ENCODE results near the gene TPCN1.

TPCN1 gene

GRCh38 chr12:113276946-113277500, 55.8 kb downstream of the TPCN1 start:
- no peak overlapping the region for H3K9ac ChIP-seq (ENCODE audit: low read length)
- no peak for DNase-seq
- H2BK5ac ChIP-seq (ENCODE audit: low read depth, low read length, poor library complexity, severe bottlenecking), result no peak overlapping the region
- H3K23ac ChIP-seq (ENCODE audit: low read length in 2 of 2), result no peak overlapping the region
- peaks cover 3% of the 10 kb centered on the region for H3K4me1 ChIP-seq (ENCODE audit: control insufficient read depth, insufficient read depth, low read depth, low read length)
- H3K4me3 ChIP-seq (ENCODE audit: insufficient read depth in 1 of 2, low read depth in 1 of 2, low read length in 2 of 2), result no peak overlapping the region
- H3K14ac ChIP-seq (ENCODE audit: low read length in 2 of 2), result no peak overlapping the region
- H2BK12ac ChIP-seq (ENCODE audit: low read length in 2 of 2), result no peak overlapping the region
- H3K36me3 ChIP-seq (ENCODE audit: control insufficient read depth in 1 of 2, insufficient read depth in 2 of 2, low read depth in 1 of 2, low read length in 2 of 2), result peaks cover 39 to 77% of the 10 kb centered on the region in 2 experiments
- H2AFZ ChIP-seq (ENCODE audit: low read depth, low read length), result no peak overlapping the region
- H4K91ac ChIP-seq (ENCODE audit: low read length), result no peak overlapping the region
- H3K18ac ChIP-seq (ENCODE audit: low read depth in 1 of 2, low read length in 2 of 2), result peak overlapping the region in 1 of 2 experiments; percentile 63
- H3K27me3 ChIP-seq (ENCODE audit: control insufficient read depth in 1 of 2, insufficient read depth in 1 of 2, low read length in 2 of 2), result no peaks in the 10 kb centered on the region
- no peak overlapping the region for H2AK5ac ChIP-seq (ENCODE audit: low read length, severe bottlenecking)
- 96% methylated on average over 10 of the region's 10 CpGs for WGBS
- no peaks in the 10 kb centered on the region for H3K79me1 ChIP-seq (replicated peaks; ENCODE audit: low read length, poor library complexity, severe bottlenecking)
- no peak overlapping the region for H3K27ac ChIP-seq (ENCODE audit: low read length, poor library complexity, severe bottlenecking)
- H2BK15ac ChIP-seq (ENCODE audit: low read depth, poor library complexity, severe bottlenecking), result no peak overlapping the region
- no peak overlapping the region for H4K8ac ChIP-seq (ENCODE audit: low read length)
- H2BK120ac ChIP-seq (ENCODE audit: low read depth, low read length), result no peak overlapping the region
- no peak overlapping the region for H3K4me2 ChIP-seq (ENCODE audit: low read length, poor library complexity, severe bottlenecking)
- no peaks in the 10 kb centered on the region for H3K9me3 ChIP-seq (ENCODE audit: control insufficient read depth, low read length)
- H3K4ac ChIP-seq (ENCODE audit: low read depth in 1 of 2, low read length in 2 of 2), result no peak overlapping the region

GRCh38 chr12:113277511-113277910, 56.2 kb downstream of the TPCN1 start:
- Histone ChIP-seq H4K91ac (ENCODE audit: low read length) (no peak overlapping the region), H2AK5ac (ENCODE audit: low read length, severe bottlenecking) (no peak overlapping the region), H3K4me3 (ENCODE audit: insufficient read depth in 1 of 2, low read depth in 1 of 2, low read length in 2 of 2) (no peak overlapping the region), H3K36me3 (ENCODE audit: control insufficient read depth in 1 of 2, insufficient read depth in 2 of 2, low read depth in 1 of 2, low read length in 2 of 2) (peaks cover 39 to 77% of the 10 kb centered on the region in 2 experiments), H3K4me1 (ENCODE audit: control insufficient read depth, insufficient read depth, low read depth, low read length) (no peaks in the 10 kb centered on the region), H3K18ac (ENCODE audit: low read depth in 1 of 2, low read length in 2 of 2) (no peak overlapping the region), H3K79me1 (replicated peaks; ENCODE audit: low read length, poor library complexity, severe bottlenecking) (no peaks in the 10 kb centered on the region), H3K27me3 (ENCODE audit: control insufficient read depth in 1 of 2, insufficient read depth in 1 of 2, low read length in 2 of 2) (no peaks in the 10 kb centered on the region), H3K27ac (ENCODE audit: low read length, poor library complexity, severe bottlenecking) (no peak overlapping the region), H2AFZ (ENCODE audit: low read depth, low read length) (no peak overlapping the region), H3K23ac (ENCODE audit: low read length in 2 of 2) (no peak overlapping the region), H2BK15ac (ENCODE audit: low read depth, poor library complexity, severe bottlenecking) (no peak overlapping the region), H3K9me3 (ENCODE audit: control insufficient read depth, low read length) (no peaks in the 10 kb centered on the region), H3K9ac (ENCODE audit: low read length) (no peak overlapping the region), H2BK120ac (ENCODE audit: low read depth, low read length) (no peak overlapping the region), H4K8ac (ENCODE audit: low read length) (no peak overlapping the region), H3K4me2 (ENCODE audit: low read length, poor library complexity, severe bottlenecking) (no peak overlapping the region), H3K4ac (ENCODE audit: low read depth in 1 of 2, low read length in 2 of 2) (no peak overlapping the region), H2BK12ac (ENCODE audit: low read length in 2 of 2) (no peak overlapping the region), H3K14ac (ENCODE audit: low read length in 2 of 2) (no peak overlapping the region), H2BK5ac (ENCODE audit: low read depth, low read length, poor library complexity, severe bottlenecking) (no peak overlapping the region)
- 92% methylated on average over 5 of the region's 5 CpGs for WGBS
- DNase-seq, result no peak

- Histone ChIP-seq H3K18ac (ENCODE audit: low read depth in 1 of 2, low read length in 2 of 2) (no peak overlapping the region), H3K4me1 (ENCODE audit: control insufficient read depth, insufficient read depth, low read depth, low read length) (no peaks in the 10 kb centered on the region), H3K14ac (ENCODE audit: low read length in 2 of 2) (no peak overlapping the region), H3K4ac (ENCODE audit: low read depth in 1 of 2, low read length in 2 of 2) (no peak overlapping the region), H3K4me2 (ENCODE audit: low read length, poor library complexity, severe bottlenecking) (no peak overlapping the region), H4K8ac (ENCODE audit: low read length) (no peak overlapping the region), H3K36me3 (ENCODE audit: control insufficient read depth in 1 of 2, insufficient read depth in 2 of 2, low read depth in 1 of 2, low read length in 2 of 2) (peaks cover 33 to 76% of the 10 kb centered on the region in 2 experiments), H2BK15ac (ENCODE audit: low read depth, poor library complexity, severe bottlenecking) (no peak overlapping the region), H2BK120ac (ENCODE audit: low read depth, low read length) (no peak overlapping the region), H4K91ac (ENCODE audit: low read length) (peak overlapping the region; percentile 18), H3K4me3 (ENCODE audit: insufficient read depth in 1 of 2, low read depth in 1 of 2, low read length in 2 of 2) (no peak overlapping the region), H2BK5ac (ENCODE audit: low read depth, low read length, poor library complexity, severe bottlenecking) (no peak overlapping the region), H2AK5ac (ENCODE audit: low read length, severe bottlenecking) (no peak overlapping the region), H3K9me3 (ENCODE audit: control insufficient read depth, low read length) (no peaks in the 10 kb centered on the region), H3K27me3 (ENCODE audit: control insufficient read depth in 1 of 2, insufficient read depth in 1 of 2, low read length in 2 of 2) (no peaks in the 10 kb centered on the region), H2AFZ (ENCODE audit: low read depth, low read length) (no peak overlapping the region), H3K27ac (ENCODE audit: low read length, poor library complexity, severe bottlenecking) (no peak overlapping the region), H3K23ac (ENCODE audit: low read length in 2 of 2) (no peak overlapping the region), H2BK12ac (ENCODE audit: low read length in 2 of 2) (no peak overlapping the region), H3K9ac (ENCODE audit: low read length) (no peak overlapping the region), H3K79me1 (replicated peaks; ENCODE audit: low read length, poor library complexity, severe bottlenecking) (no peaks in the 10 kb centered on the region)
- WGBS, result 89% methylated on average over 8 of the region's 8 CpGs
- DNase-seq, result no peak
Measured at GRCh38 chr12:113278141-113278540, 56.9 kb downstream of the TPCN1 start.

GRCh38 chr12:113278633-113279032, 57.4 kb downstream of the TPCN1 start:
- Histone ChIP-seq H3K9ac (ENCODE audit: low read length) (no peak overlapping the region), H3K27me3 (ENCODE audit: control insufficient read depth in 1 of 2, insufficient read depth in 1 of 2, low read length in 2 of 2) (no peaks in the 10 kb centered on the region), H2AFZ (ENCODE audit: low read depth, low read length) (no peak overlapping the region), H3K14ac (ENCODE audit: low read length in 2 of 2) (no peak overlapping the region), H2BK120ac (ENCODE audit: low read depth, low read length) (no peak overlapping the region), H3K4me1 (ENCODE audit: control insufficient read depth, insufficient read depth, low read depth, low read length) (no peaks in the 10 kb centered on the region), H3K36me3 (ENCODE audit: control insufficient read depth in 1 of 2, insufficient read depth in 2 of 2, low read depth in 1 of 2, low read length in 2 of 2) (peaks cover 29 to 74% of the 10 kb centered on the region in 2 experiments), H2BK15ac (ENCODE audit: low read depth, poor library complexity, severe bottlenecking) (no peak overlapping the region), H3K4me2 (ENCODE audit: low read length, poor library complexity, severe bottlenecking) (no peak overlapping the region), H2BK12ac (ENCODE audit: low read length in 2 of 2) (peak overlapping the region in 1 of 2 experiments; percentile 5), H2AK5ac (ENCODE audit: low read length, severe bottlenecking) (no peak overlapping the region), H3K23ac (ENCODE audit: low read length in 2 of 2) (no peak overlapping the region), H3K79me1 (replicated peaks; ENCODE audit: low read length, poor library complexity, severe bottlenecking) (no peaks in the 10 kb centered on the region), H4K8ac (ENCODE audit: low read length) (no peak overlapping the region), H4K91ac (ENCODE audit: low read length) (no peak overlapping the region), H2BK5ac (ENCODE audit: low read depth, low read length, poor library complexity, severe bottlenecking) (no peak overlapping the region), H3K4ac (ENCODE audit: low read depth in 1 of 2, low read length in 2 of 2) (no peak overlapping the region), H3K27ac (ENCODE audit: low read length, poor library complexity, severe bottlenecking) (no peak overlapping the region), H3K4me3 (ENCODE audit: insufficient read depth in 1 of 2, low read depth in 1 of 2, low read length in 2 of 2) (no peak overlapping the region), H3K18ac (ENCODE audit: low read depth in 1 of 2, low read length in 2 of 2) (no peak overlapping the region), H3K9me3 (ENCODE audit: control insufficient read depth, low read length) (no peaks in the 10 kb centered on the region)
- no peak for DNase-seq
- WGBS, result 96% methylated on average over 4 of the region's 5 CpGs

All from mesenchymal stem cell (in vitro differentiated cells and primary cell).